ENCODE data around the gene TAF11L12.
"Not testable (repeated sequence)": the region's sequence is repeated elsewhere in the genome, so short reads cannot be mapped to it uniquely, and the experiment has no call there.

TAF11L12 gene

DNA sequence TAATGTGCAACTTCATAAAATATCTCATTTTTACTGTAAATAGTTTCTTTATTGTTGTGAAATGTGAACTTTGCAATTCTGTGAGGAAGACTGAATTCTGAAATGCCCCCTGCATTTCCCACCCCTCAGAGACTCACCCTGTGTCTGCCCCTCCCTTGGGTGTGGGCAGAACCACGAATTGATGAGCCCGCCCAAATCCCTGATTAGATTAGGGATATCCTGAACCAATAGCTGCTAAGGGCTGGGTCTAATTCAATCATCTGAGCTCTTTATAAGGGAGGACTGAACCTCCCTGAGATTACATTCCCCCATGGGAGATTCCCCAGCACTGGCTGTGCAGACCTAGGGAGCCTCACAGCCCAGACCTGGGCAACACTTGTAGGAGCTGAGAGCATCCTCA, at the start of gene TAF11L12:
TAF11L12 (plus strand) TSS at position 301 of the 400 bp plus-strand sequence.
- DNase-seq: not testable (repeated sequence)

DNA sequence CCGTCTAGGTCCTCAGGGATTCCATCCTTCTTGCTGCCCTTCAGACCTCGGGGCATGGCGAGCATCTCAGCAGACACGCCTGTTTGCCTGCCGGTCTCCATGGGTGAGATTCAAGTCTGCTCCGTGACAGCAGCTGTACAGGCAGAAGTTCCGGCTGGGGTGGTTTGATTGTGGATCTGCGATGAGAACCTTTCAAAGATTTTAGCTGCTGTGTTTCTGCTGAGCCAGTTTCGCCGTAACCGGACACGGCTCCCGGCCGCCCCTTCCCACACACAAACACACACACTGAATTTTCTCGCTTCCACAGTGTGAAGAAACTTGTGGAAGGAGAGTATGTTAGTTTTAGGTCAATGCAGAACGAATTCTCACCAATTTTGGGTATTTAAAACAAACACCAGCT, 24.5 kb upstream of the TAF11L12 start, which contains the start of gene TAF11L7:
TAF11L7 (minus strand) TSS at position 101 of the 400 bp plus-strand sequence.
- not testable (repeated sequence) for DNase-seq

DNA sequence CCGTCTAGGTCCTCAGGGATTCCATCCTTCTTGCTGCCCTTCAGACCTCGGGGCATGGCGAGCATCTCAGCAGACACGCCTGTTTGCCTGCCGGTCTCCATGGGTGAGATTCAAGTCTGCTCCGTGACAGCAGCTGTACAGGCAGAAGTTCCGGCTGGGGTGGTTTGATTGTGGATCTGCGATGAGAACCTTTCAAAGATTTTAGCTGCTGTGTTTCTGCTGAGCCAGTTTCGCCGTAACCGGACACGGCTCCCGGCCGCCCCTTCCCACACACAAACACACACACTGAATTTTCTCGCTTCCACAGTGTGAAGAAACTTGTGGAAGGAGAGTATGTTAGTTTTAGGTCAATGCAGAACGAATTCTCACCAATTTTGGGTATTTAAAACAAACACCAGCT, 19.3 kb upstream of the TAF11L12 start, which contains the start of gene TAF11L8:
TAF11L8 (minus strand) TSS at position 101 of the 400 bp plus-strand sequence.
- not testable (repeated sequence) for DNase-seq

DNA sequence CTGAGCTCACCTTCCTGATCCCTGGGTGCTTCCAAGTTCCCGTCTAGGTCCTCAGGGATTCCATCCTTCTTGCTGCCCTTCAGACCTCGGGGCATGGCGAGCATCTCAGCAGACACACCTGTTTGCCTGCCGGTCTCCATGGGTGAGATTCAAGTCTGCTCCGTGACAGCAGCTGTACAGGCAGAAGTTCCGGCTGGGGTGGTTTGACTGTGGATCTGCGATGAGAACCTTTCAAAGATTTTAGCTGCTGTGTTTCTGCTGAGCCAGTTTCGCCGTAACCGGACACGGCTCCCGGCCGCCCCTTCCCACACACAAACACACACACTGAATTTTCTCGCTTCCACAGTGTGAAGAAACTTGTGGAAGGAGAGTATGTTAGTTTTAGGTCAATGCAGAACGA, 15.9 kb upstream of the TAF11L12 start, which contains the start of gene TAF11L9:
TAF11L9 (minus strand) TSS at position 140 of the 400 bp plus-strand sequence.
- DNase-seq: not testable (repeated sequence)

DNA sequence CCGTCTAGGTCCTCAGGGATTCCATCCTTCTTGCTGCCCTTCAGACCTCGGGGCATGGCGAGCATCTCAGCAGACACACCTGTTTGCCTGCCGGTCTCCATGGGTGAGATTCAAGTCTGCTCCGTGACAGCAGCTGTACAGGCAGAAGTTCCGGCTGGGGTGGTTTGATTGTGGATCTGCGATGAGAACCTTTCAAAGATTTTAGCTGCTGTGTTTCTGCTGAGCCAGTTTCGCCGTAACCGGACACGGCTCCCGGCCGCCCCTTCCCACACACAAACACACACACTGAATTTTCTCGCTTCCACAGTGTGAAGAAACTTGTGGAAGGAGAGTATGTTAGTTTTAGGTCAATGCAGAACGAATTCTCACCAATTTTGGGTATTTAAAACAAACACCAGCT, 12.5 kb upstream of the TAF11L12 start, which contains the start of gene TAF11L10:
TAF11L10 (minus strand) TSS at position 101 of the 400 bp plus-strand sequence.
- DNase-seq: not testable (repeated sequence)

DNA sequence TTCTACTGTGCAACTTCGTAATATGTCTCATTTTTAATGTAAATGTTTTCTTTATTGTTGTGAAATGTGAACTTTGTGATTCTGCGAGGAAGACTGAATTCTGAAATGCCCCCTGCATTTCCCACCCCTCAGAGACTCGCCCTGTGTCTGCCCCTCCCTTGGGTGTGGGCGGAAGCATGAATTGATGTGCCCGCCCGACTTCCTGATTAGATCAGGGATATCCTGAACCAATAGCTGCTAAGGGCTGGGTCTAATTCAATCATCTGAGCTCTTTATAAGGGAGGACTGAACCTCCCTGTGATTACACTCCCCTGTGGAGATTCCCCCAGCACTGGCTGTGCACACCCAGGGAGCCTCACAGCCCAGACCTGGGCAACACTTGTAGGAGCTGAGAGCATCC, 6.3 kb upstream of the TAF11L12 start, which contains the start of gene TAF11L11:
TAF11L11 (plus strand) TSS at position 304 of the 400 bp plus-strand sequence.
- DNase-seq: not testable (repeated sequence)

DNA sequence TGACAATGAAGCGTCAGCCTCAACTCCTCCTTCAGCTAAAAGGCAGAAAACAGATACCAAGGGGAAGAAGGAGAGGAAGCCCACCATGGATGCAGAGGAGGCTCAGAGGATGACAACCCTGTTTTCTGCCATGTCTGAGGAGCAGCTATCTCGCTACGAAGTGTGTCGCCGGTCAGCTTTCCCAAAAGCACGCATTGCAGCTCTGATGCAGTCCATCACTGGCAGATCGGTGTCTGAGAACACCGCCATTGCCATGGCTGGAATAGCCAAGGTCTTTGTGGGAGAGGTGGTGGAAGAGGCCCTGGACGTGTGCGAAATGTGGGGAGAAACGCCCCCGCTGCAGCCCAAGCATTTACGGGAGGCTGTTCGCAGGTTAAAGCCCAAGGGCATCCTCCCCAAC, 5.2 kb upstream of the TAF11L12 start:
- DNase-seq: no peak

DNA sequence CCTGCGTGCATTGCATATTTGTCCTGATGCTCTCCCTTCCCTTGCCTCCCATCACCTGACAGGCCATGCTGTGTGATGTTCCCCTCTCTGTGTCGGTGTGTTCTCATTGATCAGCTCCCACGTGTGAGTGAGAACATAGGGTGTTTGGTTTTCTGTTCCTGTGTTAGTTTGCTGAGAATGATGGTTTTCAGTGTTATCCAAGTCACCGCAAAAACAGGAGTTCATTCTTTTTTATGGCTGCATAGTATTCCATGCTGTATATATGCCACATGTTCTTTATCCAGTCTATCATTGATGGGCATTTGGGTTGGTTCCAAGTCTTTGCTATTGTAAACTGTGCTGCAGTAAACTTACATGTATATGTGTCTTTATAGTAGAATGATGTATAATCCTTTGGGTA, 2.7 kb upstream of the TAF11L12 start:
- not testable (repeated sequence) for DNase-seq

DNA sequence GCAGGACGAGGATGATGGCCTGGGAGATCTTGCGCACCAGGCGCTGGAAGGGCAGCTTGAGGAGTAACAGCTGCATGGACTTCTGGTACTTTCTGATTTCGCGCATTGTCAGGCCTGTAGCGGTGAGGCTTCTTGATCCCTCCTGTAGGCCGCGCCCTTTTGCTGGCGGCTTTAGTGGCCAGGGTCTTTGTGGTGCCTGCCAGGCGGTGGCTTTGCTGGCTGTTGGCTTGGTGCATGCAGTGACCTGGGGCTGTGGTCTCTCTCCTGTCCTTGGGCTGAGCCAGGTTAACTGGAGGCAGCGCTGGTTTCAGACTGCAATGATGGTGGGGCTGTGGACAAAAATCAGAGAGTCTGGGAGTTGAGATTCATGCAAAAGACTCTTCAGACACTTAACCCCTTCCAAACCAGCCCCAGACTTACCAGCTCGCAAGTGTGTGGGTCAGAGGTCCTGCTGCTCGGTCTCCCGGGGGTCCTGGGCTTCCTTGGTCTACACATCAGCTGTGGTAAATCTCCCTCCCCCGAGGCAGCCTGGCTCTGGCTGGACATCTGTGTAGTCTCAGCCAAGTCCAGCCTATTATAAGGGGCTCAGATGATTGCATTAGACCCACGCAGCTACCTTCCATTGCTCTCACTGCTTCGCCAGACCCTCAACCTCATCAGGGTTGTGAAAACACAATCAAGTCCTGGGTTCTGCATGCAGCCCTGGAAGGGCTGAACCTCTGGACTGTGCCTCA, 4.8 kb downstream of the TAF11L12 start:
- no peak for DNase-seq

DNA sequence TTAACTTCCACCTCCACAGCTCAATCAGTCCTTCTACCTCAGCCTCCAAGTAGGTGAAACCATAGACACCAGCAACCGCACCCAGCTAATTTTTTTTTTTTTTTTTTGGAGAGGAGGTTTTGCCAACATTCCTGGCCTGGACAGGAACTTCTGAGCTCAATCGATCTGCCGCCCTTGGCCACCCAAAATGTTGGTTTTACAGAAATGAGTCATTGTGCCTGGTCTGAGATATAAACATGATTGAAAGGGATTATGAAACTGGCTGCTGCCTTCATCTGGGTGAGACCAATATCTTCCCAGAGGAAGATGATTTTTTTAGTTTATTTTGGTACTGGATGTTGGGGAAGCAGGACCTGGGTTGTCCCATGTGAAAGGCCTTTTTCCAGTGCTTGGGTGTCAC, 9.2 kb downstream of the TAF11L12 start:
- no peak for DNase-seq

DNA sequence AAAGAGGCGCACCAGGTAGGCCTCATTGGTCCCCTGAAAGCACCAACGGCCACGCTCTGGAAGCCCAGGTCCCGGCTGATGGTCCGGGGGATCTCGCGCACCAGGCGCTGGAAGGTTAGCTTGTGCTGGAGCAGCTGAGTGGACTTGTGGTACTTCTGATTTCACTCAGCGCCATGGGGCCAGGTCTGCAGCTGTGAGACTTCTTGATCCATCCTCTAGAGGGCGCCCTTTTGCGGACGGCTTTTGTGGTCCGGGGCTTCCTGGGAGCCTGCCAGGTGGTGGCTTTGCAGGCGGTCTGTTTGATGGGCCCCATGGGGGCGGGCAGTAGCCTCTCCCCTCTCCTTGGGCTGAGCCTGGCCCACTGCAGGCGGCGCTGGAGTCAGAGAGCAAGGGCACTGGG, 10.4 kb downstream of the TAF11L12 start:
- DNase-seq: no peak

DNA sequence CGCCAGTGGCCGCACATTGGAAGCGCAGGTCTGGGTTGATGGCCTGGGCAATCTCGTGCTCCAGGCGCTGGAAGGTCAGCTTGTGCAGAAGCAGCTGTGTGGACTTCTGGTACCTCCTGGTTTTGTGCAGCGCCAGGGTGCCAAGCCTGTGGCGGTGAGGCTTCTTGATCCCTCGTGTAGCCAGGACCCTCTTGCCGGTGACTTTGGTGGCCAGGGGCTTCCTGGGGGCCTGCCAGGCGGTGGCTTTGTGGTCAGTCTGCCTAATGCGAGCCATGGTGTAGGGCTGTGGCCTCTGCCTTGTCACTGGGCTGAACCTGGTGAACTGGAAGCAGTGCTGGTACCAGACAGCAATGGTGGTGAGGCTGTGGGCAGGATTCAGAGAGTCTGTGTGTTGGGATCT, 15.5 kb downstream of the TAF11L12 start:
- no peak for DNase-seq

DNA sequence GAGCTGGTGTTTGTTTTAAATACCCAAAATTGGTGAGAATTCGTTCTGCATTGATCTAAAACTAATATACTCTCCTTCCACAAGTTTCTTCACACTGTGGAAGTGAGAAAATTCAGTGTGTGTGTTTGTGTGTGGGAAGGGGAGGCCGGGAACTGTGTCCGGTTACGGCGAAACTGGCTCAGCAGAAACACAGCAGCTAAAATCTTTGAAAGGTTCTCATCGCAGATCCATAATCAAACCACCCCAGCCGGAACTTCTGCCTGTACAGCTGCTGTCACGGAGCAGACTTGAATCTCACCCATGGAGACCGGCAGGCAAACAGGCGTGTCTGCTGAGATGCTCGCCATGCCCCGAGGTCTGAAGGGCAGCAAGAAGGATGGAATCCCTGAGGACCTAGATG, 21.6 kb downstream of the TAF11L12 start, which contains the start of gene TAF11L13:
TAF11L13 (plus strand) TSS at position 301 of the 400 bp plus-strand sequence.
- not testable (repeated sequence) for DNase-seq

DNA sequence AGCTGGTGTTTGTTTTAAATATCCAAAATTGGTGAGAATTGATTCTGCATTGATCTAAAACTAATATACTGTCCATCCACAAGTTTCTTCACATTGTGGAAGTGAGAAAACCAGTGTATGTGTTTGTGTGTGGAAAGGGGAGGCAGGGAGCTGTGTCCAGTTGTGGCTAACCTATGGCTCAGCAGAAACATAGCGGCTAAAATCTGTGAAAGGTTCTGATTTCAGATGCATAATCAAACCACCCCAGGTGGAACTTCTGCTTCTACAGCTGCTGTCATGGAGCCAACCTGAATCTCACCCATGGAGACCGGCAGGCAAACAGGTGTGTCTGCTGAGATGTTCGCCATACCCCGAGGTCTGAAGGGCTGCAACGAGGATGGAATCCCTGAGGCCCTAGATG, 24.0 kb downstream of the TAF11L12 start, which contains the start of gene TAF11L14:
TAF11L14 (plus strand) TSS at position 301 of the 400 bp plus-strand sequence.
- DNase-seq: no peak

DNA sequence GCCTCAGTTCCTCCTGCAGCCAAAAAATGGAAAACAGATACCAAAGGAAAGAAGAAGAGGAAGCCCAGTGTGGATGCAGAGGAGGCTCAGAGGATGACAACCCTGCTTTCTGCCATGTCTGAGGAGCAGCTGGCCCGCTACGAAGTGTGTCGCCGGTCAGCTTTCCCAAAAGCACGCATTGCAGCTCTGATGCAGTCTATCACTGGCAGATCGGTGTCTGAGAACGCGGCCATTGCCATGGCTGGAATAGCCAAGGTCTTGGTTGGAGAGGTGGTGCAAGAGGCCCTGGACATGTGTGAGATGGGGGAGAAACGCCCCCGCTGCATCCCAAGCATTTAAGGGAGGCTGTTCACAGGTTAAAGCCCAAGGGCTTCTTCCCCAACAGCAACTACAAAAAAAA, 39.0 kb downstream of the TAF11L12 start:
- DNase-seq: not testable (repeated sequence)

DNA sequence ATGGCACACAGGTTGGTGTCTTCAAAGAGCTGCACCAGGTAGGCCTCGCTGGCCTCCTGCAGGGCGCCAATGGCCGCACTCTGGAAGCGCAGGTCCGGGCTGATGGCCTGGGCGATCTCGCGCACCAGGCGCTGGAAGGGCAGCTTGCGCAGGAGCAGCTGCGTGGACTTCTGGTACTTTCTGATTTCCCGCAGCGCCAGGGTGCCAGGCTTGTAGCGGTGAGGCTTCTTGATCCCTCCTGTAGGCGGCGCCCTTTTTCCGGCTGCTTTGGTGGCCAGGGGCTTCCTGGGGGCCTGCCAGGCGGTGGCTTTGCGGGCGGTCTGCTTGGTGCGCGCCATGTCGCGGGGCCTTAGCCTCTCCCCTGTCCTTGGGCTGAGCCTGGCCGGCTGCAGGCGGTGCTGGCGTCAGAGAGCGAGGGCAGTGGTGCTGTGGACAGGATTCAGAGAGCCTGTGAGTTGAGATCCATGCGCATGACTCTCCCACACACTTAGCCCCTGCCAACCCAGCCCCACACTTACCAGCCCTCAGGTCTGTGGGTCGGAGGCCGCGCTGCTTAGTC, 45.1 kb downstream of the TAF11L12 start:
- not testable (repeated sequence) for DNase-seq

DNA sequence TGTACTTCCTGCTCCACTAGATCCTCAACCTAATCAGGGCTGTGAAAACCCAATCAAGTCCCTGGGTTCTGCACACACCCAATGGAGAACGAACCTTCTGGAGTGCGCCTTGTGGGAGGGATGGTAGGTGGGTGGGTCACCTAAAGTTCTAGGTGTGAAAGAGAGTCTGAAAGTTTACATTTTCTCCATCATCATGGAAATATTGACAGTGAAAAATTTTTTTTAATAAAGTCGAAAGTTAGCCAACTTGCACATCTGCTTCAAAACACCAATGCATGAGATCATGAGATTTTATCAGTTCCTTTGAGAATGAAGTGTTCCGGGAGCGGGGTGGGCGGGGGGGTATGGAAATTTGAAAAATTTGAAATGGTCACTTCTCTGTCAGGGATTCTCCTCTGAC, 45.7 kb downstream of the TAF11L12 start:
- DNase-seq: no peak
